K562 (cell line): ENCODE measurements around the gene CTDSP2. TPM values are rescaled to one million over a fixed set of nuclear protein-coding genes. Genes with fewer than 3 reads are reported as not detected.

Source experiments
- ATF3 ChIP-seq, 2 experiments: fragments of 450-650 bp in 1 of 2; sonication (generic) in 1 of 2; formaldehyde crosslinking in 1 of 2; IDR thresholded peaks in 1 of 2; conservative IDR thresholded peaks in 1 of 2; 2 replicates each; pipeline versions ENCODE4 v1.6.1 to v1.8.1; 2016 to 2023; ENCODE audit warnings: mild to moderate bottlenecking in 2 of 2, moderate library complexity in 2 of 2, inconsistent platforms in 1 of 2, missing genetic modification reagents in 1 of 2
- ATF4 ChIP-seq: fragments of 450-650 bp; formaldehyde crosslinking; IDR thresholded peaks from 2 replicates; pipeline ENCODE4 v1.4.0; 2022; ENCODE audit warnings: mild to moderate bottlenecking, moderate library complexity
- DIDO1 ChIP-seq: fragments of 450-650 bp; IDR thresholded peaks from 2 replicates; pipeline ENCODE4 v1.6.1; 2016; ENCODE audit warnings: low read depth, missing biosample characterization, missing genetic modification characterization
- MCM3 ChIP-seq: fragments of 450-650 bp; IDR thresholded peaks from 2 replicates; pipeline ENCODE4 v1.6.1; 2016
- NFYB ChIP-seq: IDR thresholded peaks from 2 replicates; pipeline ENCODE4 v1.6.1; 2011; ENCODE audit warnings: mild to moderate bottlenecking, moderate library complexity; ENCODE audit not compliant: insufficient read length; ENCODE audit errors: extremely low read depth
- NKRF ChIP-seq: fragments of 450-650 bp; IDR thresholded peaks from 2 replicates; pipeline ENCODE4 v1.6.1; 2016; ENCODE audit warnings: borderline replicate concordance
- NR1H2 ChIP-seq: sonication (generic); formaldehyde crosslinking; IDR thresholded peaks from 2 replicates; pipeline ENCODE4 v1.4.0; 2020; ENCODE audit warnings: mild to moderate bottlenecking, missing genetic modification reagents
- PHF20 ChIP-seq: fragments of 450-650 bp; IDR thresholded peaks from 2 replicates; pipeline ENCODE4 v1.6.1; 2018; ENCODE audit not compliant: partially characterized antibody
- POLR2A ChIP-seq: fragments of 450-650 bp; conservative IDR thresholded peaks from 2 replicates; pipeline ENCODE4 v1.6.1; 2016
- SIN3B ChIP-seq: fragments of 450-650 bp; IDR thresholded peaks from 2 replicates; pipeline ENCODE4 v1.6.1; 2017; ENCODE audit warnings: low read depth, mild to moderate bottlenecking, moderate library complexity
- TOE1 ChIP-seq, 2 experiments: fragments of 450-650 bp in 1 of 2; sonication (generic) in 1 of 2; formaldehyde crosslinking in 1 of 2; IDR thresholded peaks; 2 replicates each; pipeline versions ENCODE4 v1.7.1 to v1.8.0; 2016 to 2022; ENCODE audit warnings: borderline replicate concordance in 2 of 2, mild to moderate bottlenecking in 2 of 2, antibody characterized with exemption in 1 of 2, inconsistent platforms in 1 of 2, low read depth in 1 of 2, missing genetic modification reagents in 1 of 2, moderate library complexity in 1 of 2
- polyA plus RNA-seq, 8 experiments: library from polyadenylated mRNA; depleted of rRNA in 4 of 8; stranded (reverse) in 5 of 8; unstranded in 3 of 8; fragments of >200 nt; fragmentation: Nextera tagmentation in 2 of 8; fragmentation: Illumina TruSeq in 1 of 8; extraction: Ambion mirVana in 2 of 8; extraction: Trizol in 1 of 8; gene quantifications; 2 replicates each; pipeline versions ENCODE4 v1.2.1 to v1.2.3, GENCODE V29; 2011 to 2014; ENCODE audit warnings: inconsistent platforms in 1 of 8, missing spikeins in 1 of 8
- total RNA-seq, 7 experiments: library from RNA; depleted of rRNA in 6 of 7; stranded (reverse); fragments of >200 nt in 6 of 7; fragmentation: Illumina TruSeq in 2 of 7; extraction: Trizol in 2 of 7; gene quantifications; 2 replicates each; pipeline versions ENCODE4 v1.2.1 to v1.2.3, GENCODE V29; 2011 to 2021; ENCODE audit warnings: low replicate concordance in 1 of 7
- TF ChIP-seq, protein P1 (sequence below): fragments of 450-650 bp; conservative IDR thresholded peaks from 2 replicates; pipeline ENCODE4 v1.6.1; 2016; ENCODE audit warnings: missing genetic modification characterization, low read depth, mild to moderate bottlenecking, control low read depth, missing compliant biosample characterization

Gene CTDSP2
- total and polyA plus RNA-seq, 9 of the 15 experiments (the other 6 are each of a cell fraction or from before 2014, with no cell fraction given): 20.4 to 108 (median 47.7) TPM

DNA sequence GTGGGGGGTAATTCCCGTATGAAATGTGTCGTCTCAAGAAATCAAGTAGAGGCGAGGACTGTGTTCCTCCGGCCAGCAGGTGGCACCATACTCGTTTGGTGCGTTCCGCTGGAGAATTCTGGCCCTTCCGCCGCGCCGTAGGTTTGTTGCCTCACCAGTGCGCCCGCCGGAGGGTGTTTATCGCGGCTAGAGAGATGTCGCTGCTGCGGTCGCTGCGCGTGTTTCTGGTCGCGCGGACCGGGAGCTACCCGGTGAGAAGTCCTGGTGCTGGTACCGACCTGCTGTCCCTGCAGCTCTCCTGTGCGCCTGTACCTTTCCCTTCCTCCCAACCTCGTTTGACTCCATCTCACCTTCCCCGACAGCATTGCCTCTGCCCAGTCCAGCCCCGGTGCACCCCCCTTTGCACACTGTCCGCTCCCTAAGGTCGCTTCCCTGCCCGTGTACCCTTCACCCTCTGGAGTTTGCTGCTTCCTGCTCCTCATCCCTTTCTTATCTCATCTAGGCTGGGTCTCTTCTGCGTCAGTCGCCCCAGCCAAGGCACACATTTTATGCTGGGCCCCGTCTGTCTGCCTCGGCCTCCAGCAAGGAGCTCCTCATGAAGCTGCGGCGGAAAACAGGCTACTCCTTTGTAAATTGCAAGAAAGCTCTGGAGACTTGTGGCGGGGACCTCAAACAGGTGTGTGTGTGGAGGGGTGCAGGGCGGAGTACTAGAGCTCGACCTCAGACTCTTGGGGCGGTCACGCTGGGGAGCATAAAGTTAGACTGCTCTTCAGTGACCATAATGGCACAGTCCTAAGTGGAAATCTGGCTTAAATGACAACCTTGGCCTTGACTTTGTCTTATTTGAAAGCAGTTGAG, 63.7 kb downstream of the CTDSP2 start, which contains the start of gene TSFM (continued):
- TF ChIP-seq ATF4 (CRISPR knock-in tag): peak; percentile 57; the same call in 1 of the 2 replicates
- peak; percentile 87 for TF ChIP-seq DIDO1
- peak; percentile 97 for TF ChIP-seq POLR2A
- TF ChIP-seq, protein P1, sequence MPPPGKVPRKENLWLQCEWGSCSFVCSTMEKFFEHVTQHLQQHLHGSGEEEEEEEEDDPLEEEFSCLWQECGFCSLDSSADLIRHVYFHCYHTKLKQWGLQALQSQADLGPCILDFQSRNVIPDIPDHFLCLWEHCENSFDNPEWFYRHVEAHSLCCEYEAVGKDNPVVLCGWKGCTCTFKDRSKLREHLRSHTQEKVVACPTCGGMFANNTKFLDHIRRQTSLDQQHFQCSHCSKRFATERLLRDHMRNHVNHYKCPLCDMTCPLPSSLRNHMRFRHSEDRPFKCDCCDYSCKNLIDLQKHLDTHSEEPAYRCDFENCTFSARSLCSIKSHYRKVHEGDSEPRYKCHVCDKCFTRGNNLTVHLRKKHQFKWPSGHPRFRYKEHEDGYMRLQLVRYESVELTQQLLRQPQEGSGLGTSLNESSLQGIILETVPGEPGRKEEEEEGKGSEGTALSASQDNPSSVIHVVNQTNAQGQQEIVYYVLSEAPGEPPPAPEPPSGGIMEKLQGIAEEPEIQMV (tag): no peak
- TF ChIP-seq ATF3 (IDR thresholded peaks at IDR 0.05): peak; percentile 91
- TF ChIP-seq ATF3 (CRISPR knock-in tag; conservative IDR thresholded peaks at IDR 0.05): peak; percentile 82; the same call in 1 of the 2 replicates
- TF ChIP-seq NKRF: peak; percentile 98
- TF ChIP-seq PHF20: peak; percentile 97
- no peak for TF ChIP-seq MCM3
- TF ChIP-seq NFYB: no peak
- TF ChIP-seq NR1H2 (CRISPR knock-in tag): 0 out of 2 replicates have a peak, but pooled peaks have one; percentile 40
- peak; percentile 96 for TF ChIP-seq SIN3B
- peak; percentile 90 for TF ChIP-seq TOE1 (IDR thresholded peaks at IDR 0.05; ENCODE audit: borderline replicate concordance)
- peak; percentile 91; the same call in 1 of the 2 replicates for TF ChIP-seq TOE1 (CRISPR knock-in tag; IDR thresholded peaks at IDR 0.05; ENCODE audit: borderline replicate concordance, low read depth)
